H1 (cell line): ENCODE data around the gene BCKDHA. TPM values are rescaled to one million over a fixed set of nuclear protein-coding genes. Genes with fewer than 3 reads are reported as not detected.

Source experiments
- FOSL1 ChIP-seq: IDR thresholded peaks from 2 replicates; pipeline ENCODE4 v1.6.1; 2011; ENCODE audit warnings: mild to moderate bottlenecking, low read depth, low read length, moderate library complexity; ENCODE audit not compliant: insufficient read depth
- polyA plus RNA-seq, 7 experiments: library from polyadenylated mRNA; depleted of rRNA in 3 of 7; stranded (reverse) in 5 of 7; unstranded in 2 of 7; fragments of >200 nt in 5 of 7; fragments of 200-250 nt in 2 of 7; gene quantifications; 1 replicate in 5 of 7; 2 replicates in 1 of 7; 4 replicates in 1 of 7; pipeline versions ENCODE4 v1.2.1 to v1.2.3, GENCODE V29; 2011 to 2013; ENCODE audit warnings: missing spikeins in 2 of 7, mixed read lengths in 2 of 7
- total RNA-seq: library from RNA; stranded (reverse); fragmentation: NEBNext Ultra II Directional; extraction: Animal tissue kit (Norgen Biotek cat#: 25700); gene quantifications from 2 replicates; pipeline ENCODE4 v1.2.1, GENCODE V29; 2021

Gene BCKDHA
- total and polyA plus RNA-seq, 2 of the 8 experiments (the other 6 are each of a cell fraction or from before 2014, with no cell fraction given) = 14.2 to 69.6 TPM

GRCh38 chr19:41412953-41413352, 15.3 kb downstream of the BCKDHA start (continued):
- no peak for TF ChIP-seq FOSL1
- TF ChIP-seq, all 59 proteins: peak for 0
